ENCODE measurements around the gene KCNJ5.

The KCNJ5 gene

DNA sequence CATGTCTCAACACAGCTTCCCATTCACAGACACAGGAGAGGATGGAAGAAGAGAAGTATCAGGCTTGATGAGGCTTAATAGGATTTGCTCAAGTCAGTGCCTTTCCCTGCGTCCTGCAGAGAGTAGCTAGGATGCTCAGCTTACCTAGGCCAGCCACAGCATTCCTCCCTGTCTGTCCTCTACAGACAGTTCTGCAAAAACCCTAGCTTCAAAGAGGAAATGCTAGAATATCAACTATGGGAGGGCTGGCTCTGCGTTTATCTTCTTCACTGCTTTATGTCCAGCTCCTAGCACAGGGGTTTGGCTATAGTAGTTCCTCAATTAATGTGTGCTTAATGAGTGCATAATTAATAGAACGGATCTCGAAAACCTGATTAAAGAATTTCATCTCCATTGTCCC, 16.4 kb downstream of the KCNJ5 start:
- H3K27ac ChIP-seq, result no peak overlapping the region
- TF ChIP-seq ZFX (IDR thresholded peaks at IDR 0.05), result no peak
- TF ChIP-seq, protein P1, sequence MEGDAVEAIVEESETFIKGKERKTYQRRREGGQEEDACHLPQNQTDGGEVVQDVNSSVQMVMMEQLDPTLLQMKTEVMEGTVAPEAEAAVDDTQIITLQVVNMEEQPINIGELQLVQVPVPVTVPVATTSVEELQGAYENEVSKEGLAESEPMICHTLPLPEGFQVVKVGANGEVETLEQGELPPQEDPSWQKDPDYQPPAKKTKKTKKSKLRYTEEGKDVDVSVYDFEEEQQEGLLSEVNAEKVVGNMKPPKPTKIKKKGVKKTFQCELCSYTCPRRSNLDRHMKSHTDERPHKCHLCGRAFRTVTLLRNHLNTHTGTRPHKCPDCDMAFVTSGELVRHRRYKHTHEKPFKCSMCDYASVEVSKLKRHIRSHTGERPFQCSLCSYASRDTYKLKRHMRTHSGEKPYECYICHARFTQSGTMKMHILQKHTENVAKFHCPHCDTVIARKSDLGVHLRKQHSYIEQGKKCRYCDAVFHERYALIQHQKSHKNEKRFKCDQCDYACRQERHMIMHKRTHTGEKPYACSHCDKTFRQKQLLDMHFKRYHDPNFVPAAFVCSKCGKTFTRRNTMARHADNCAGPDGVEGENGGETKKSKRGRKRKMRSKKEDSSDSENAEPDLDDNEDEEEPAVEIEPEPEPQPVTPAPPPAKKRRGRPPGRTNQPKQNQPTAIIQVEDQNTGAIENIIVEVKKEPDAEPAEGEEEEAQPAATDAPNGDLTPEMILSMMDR (conservative IDR thresholded peaks at IDR 0.05), result no peak

DNA sequence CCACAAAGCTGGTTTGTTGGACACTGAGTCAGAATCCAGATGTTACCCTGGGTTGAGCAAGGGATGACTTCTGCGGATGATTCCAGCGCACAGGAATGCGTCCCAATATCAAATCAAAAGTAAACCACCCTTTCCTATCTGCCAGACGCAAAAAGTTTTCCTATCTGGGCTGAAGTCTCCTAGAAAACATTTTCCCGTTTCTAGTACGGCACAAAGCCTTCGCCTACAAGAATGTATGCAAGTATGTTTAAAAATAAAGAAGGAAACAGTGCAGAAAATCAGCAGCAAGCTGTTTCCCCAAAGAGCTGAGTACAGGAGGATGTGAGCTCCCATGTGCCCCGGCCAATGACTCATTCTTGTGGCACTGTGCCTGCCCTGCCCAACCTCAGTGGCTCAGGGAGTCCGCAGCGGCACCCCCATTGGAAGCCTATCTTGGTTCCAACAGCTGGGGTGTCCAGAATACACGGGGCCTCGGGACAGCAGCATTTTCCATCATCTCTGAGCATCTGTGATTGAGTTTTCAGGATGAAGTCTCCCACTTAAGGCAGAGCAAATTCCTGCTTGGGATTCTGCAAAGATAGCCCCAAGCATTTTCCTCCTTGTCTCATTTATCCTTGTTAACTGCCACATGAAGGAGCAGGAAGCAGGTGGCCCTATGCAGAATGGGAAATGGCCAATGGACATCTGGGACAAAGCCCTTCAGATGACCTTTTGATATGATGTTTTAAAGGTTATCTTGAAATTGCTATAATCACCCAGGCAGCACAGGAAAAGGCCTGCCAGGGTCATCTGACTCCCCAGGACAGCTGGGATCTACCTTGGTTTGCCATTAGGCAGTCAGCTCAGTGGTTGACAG, 17.5 kb downstream of the KCNJ5 start:
- TF ChIP-seq ZFX (IDR thresholded peaks at IDR 0.05), result no peak
- TF ChIP-seq, protein P1 (conservative IDR thresholded peaks at IDR 0.05), result no peak
- H3K27ac ChIP-seq, result no peak overlapping the region

- H3K27ac ChIP-seq, result no peak overlapping the region
- TF ChIP-seq, protein P1 (conservative IDR thresholded peaks at IDR 0.05), result no peak
These were observed 18.4 kb downstream of the KCNJ5 start for GRCh38 chr11:128909438-128910125.

- no peak overlapping the region for H3K27ac ChIP-seq
- TF ChIP-seq ZFX (IDR thresholded peaks at IDR 0.05), result no peak
- TF ChIP-seq, protein P1 (conservative IDR thresholded peaks at IDR 0.05), result no peak
These were observed 19.4 kb downstream of the KCNJ5 start for GRCh38 chr11:128910576-128910975.

DNA sequence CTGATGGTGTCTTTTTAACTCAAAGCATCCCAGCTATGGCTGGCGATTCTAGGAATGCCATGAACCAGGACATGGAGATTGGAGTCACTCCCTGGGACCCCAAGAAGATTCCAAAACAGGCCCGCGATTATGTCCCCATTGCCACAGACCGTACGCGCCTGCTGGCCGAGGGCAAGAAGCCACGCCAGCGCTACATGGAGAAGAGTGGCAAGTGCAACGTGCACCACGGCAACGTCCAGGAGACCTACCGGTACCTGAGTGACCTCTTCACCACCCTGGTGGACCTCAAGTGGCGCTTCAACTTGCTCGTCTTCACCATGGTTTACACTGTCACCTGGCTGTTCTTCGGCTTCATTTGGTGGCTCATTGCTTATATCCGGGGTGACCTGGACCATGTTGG, 20.1 kb downstream of the KCNJ5 start:
- H3K27ac ChIP-seq, result no peak overlapping the region
- TF ChIP-seq ZFX (IDR thresholded peaks at IDR 0.05), result no peak
- TF ChIP-seq, protein P1 (conservative IDR thresholded peaks at IDR 0.05), result no peak

DNA sequence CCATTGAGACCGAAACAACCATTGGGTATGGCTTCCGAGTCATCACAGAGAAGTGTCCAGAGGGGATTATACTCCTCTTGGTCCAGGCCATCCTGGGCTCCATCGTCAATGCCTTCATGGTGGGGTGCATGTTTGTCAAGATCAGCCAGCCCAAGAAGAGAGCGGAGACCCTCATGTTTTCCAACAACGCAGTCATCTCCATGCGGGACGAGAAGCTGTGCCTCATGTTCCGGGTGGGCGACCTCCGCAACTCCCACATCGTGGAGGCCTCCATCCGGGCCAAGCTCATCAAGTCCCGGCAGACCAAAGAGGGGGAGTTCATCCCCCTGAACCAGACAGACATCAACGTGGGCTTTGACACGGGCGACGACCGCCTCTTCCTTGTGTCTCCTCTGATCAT, 20.5 kb downstream of the KCNJ5 start:
- H3K27ac ChIP-seq, result no peak overlapping the region
- TF ChIP-seq, protein P1 (conservative IDR thresholded peaks at IDR 0.05), result no peak
- TF ChIP-seq ZFX (IDR thresholded peaks at IDR 0.05), result no peak

DNA sequence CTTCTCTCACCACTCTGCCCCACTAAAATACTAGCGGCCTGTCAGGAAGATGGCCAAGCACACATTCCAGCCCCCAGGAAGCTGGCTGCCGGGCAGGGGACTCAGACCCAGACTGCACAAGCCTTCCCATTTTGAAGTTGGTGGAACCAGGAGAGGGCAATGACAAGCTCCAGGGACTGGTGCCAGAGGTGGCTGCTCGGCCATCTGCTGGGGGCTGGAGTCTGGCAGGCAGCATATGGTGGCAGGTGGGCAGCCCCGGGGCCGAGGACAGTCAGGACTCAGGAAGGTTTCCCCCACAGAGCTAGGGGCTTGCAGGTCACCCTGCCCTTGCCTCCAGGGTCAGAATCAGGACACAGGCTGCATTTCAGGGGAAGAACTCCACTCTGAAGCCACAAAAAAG, 22.6 kb downstream of the KCNJ5 start:
- no peak overlapping the region for H3K27ac ChIP-seq
- TF ChIP-seq ZFX (IDR thresholded peaks at IDR 0.05), result no peak
- TF ChIP-seq, protein P1 (conservative IDR thresholded peaks at IDR 0.05), result no peak

Measured in C4-2B (cell line).